RWPE2 (cell line): Measurements from ENCODE around the gene OR1K1.
"Not testable (repeated sequence)": the region's sequence is repeated elsewhere in the genome, so short reads cannot be mapped to it uniquely, and the experiment has no call there.

Experiments used
- ATAC-seq: fragments of 200-7000 bp; cut with Tn5 transposase; 3 replicates; pipeline ENCODE4 v1.9.1; 2021; ENCODE audit warnings: low read depth
- DNase-seq: peaks from one replicate; pipeline ENCODE4 v3.0.0-alpha.2; 2020; ENCODE audit warnings: low spot score
- H3K27ac ChIP-seq: fragments of 450-650 bp; 2 replicates; pipeline ENCODE4 v1.5.1; 2017; ENCODE audit warnings: mild to moderate bottlenecking; ENCODE audit not compliant: poor library complexity, severe bottlenecking
- H3K27me3 ChIP-seq: fragments of 250-450 bp; sonication (Bioruptor Pico); 2 replicates; pipeline ENCODE4 v1.5.1; 2021; ENCODE audit warnings: mild to moderate bottlenecking, moderate library complexity; ENCODE audit not compliant: insufficient read depth, poor library complexity, severe bottlenecking
- H3K36me3 ChIP-seq: fragments of 250-450 bp; sonication (Bioruptor Pico); 2 replicates; pipeline ENCODE4 v1.5.1; 2020; ENCODE audit warnings: low read depth, mild to moderate bottlenecking, moderate library complexity
- H3K4me1 ChIP-seq: fragments of 250-450 bp; sonication (Bioruptor Pico); 2 replicates; pipeline ENCODE4 v1.5.1; 2021; ENCODE audit warnings: mild to moderate bottlenecking, moderate library complexity; ENCODE audit not compliant: insufficient read depth, poor library complexity, severe bottlenecking
- H3K4me3 ChIP-seq: fragments of 250-450 bp; sonication (Bioruptor Pico); 2 replicates; pipeline ENCODE4 v1.5.1; 2021; ENCODE audit warnings: mild to moderate bottlenecking, moderate library complexity; ENCODE audit not compliant: severe bottlenecking
- H3K9me3 ChIP-seq: fragments of 250-450 bp; sonication (Bioruptor Pico); 2 replicates; pipeline ENCODE4 v1.5.1; 2021; ENCODE audit warnings: mild to moderate bottlenecking, moderate library complexity; ENCODE audit not compliant: severe bottlenecking
- CTCF ChIP-seq: fragments of 450-650 bp; IDR thresholded peaks from one replicate; pipeline ENCODE4 v1.5.1; 2017; ENCODE audit warnings: mild to moderate bottlenecking, moderate library complexity; ENCODE audit not compliant: poor library complexity, severe bottlenecking

OR1K1 gene

GRCh38 chr9:122821278-122821943, 21.5 kb downstream of the OR1K1 start:
- TF ChIP-seq CTCF, result no peak
- Histone ChIP-seq H3K9me3 (no peaks in the 10 kb centered on the region), H3K36me3 (peaks cover 76% of the 10 kb centered on the region), H3K4me1 (no peaks in the 10 kb centered on the region), H3K27ac (no peak overlapping the region), H3K27me3 (no peaks in the 10 kb centered on the region), H3K4me3 (no peak overlapping the region)
- DNase-seq (no peak), ATAC-seq (no peak)

GRCh38 chr9:122822056-122822455, 22.1 kb downstream of the OR1K1 start:
- Histone ChIP-seq H3K36me3 (peaks cover 79% of the 10 kb centered on the region), H3K4me3 (no peak overlapping the region), H3K9me3 (no peaks in the 10 kb centered on the region), H3K4me1 (peaks cover 3% of the 10 kb centered on the region), H3K27ac (no peak overlapping the region), H3K27me3 (no peaks in the 10 kb centered on the region)
- TF ChIP-seq CTCF, result no peak
- ATAC-seq, result no peak
- no peak for DNase-seq

- no peaks in the 10 kb centered on the region for H3K9me3 ChIP-seq
- no peak for DNase-seq
- no peak overlapping the region for H3K4me3 ChIP-seq
- H3K36me3 ChIP-seq, result peaks cover 75% of the 10 kb centered on the region
- H3K27ac ChIP-seq, result no peak overlapping the region
- H3K27me3 ChIP-seq, result no peaks in the 10 kb centered on the region
- ATAC-seq, result no peak
- peaks cover 7% of the 10 kb centered on the region for H3K4me1 ChIP-seq
- TF ChIP-seq CTCF, result no peak
These were observed 23.0 kb downstream of the OR1K1 start for GRCh38 chr9:122822938-122823337.

- no peak for DNase-seq
- H3K9me3 ChIP-seq, result no peaks in the 10 kb centered on the region
- H3K27ac ChIP-seq, result peak overlapping the region; percentile 79
- H3K36me3 ChIP-seq, result peaks cover 38% of the 10 kb centered on the region
- no peak for TF ChIP-seq CTCF
- peak overlapping the region; percentile 71 for H3K4me3 ChIP-seq
- ATAC-seq, result peak; percentile 34
- peaks cover 7% of the 10 kb centered on the region for H3K4me1 ChIP-seq
- no peaks in the 10 kb centered on the region for H3K27me3 ChIP-seq
These were observed 27.8 kb downstream of the OR1K1 start for GRCh38 chr9:122827761-122828093.

- Histone ChIP-seq H3K27ac (peak overlapping the region; percentile 79), H3K4me3 (peak overlapping the region; percentile 71), H3K36me3 (peaks cover 28% of the 10 kb centered on the region)
- not testable (repeated sequence) for DNase-seq, H3K27me3 ChIP-seq, H3K9me3 ChIP-seq, H3K4me1 ChIP-seq, ATAC-seq
These were observed 29.0 kb downstream of the OR1K1 start for GRCh38 chr9:122828965-122829284.
